Upper lobe of right lung (tissue), 1 donor: Measurements from ENCODE around the gene ATP11B. TPM values are rescaled to one million over a fixed set of nuclear protein-coding genes. Genes with fewer than 3 reads are reported as not detected.

Experiments
- ATAC-seq: fragments of 200-7000 bp; cut with Tn5 transposase; one replicate; pipeline ENCODE4 v1.9.1; 2020; ENCODE audit warnings: mild to moderate bottlenecking, moderate library complexity
- DNase-seq: peaks from one replicate; pipeline ENCODE4 v3.0.0-alpha.2; 2020
- H3K27ac ChIP-seq: fragments of 200-600 bp; one replicate; pipeline ENCODE4 v1.8.0; 2022
- H3K27me3 ChIP-seq: fragments of 200-600 bp; one replicate; pipeline ENCODE4 v1.8.0; 2022; ENCODE audit warnings: mild to moderate bottlenecking
- H3K36me3 ChIP-seq: fragments of 200-600 bp; one replicate; pipeline ENCODE4 v1.8.0; 2022
- H3K4me1 ChIP-seq: fragments of 200-600 bp; one replicate; pipeline ENCODE4 v1.8.0; 2022
- H3K4me3 ChIP-seq: fragments of 200-600 bp; one replicate; pipeline ENCODE4 v1.8.0; 2022; ENCODE audit warnings: mild to moderate bottlenecking
- H3K9me3 ChIP-seq: fragments of 200-600 bp; one replicate; pipeline ENCODE4 v1.8.0; 2022
- CTCF ChIP-seq: fragments of 200-600 bp; IDR thresholded peaks from one replicate; pipeline ENCODE4 v1.8.0; 2022; ENCODE audit warnings: antibody characterized with exemption
- intact Hi-C: fragments of 100-400 bp; cut with DNase I; formaldehyde crosslinking; loops from one replicate; pipeline ENCODE4 v1.11.0; 2022
- total RNA-seq: library from RNA; stranded (reverse); fragmentation: NEBNext Ultra II Directional; extraction: Animal tissue kit (Norgen Biotek cat#: 25700); gene quantifications from one replicate; pipeline ENCODE4 v1.2.1, GENCODE V29; 2021
- donor health status: DM: no; HTN: yes; CAD: no; lungs with severe emphysema.

ATP11B gene
- total RNA-seq, 1 donor from 2014 or later = 70.7 TPM

- DNase-seq = no peak
- no peaks in the 10 kb centered on the region for H3K9me3 ChIP-seq
- intact Hi-C loops = no loop called here
- TF ChIP-seq CTCF = no peak
- H3K36me3 ChIP-seq = peaks cover 35% of the 10 kb centered on the region
- no peaks in the 10 kb centered on the region for H3K27me3 ChIP-seq
- no peak for ATAC-seq
- no peaks in the 10 kb centered on the region for H3K4me1 ChIP-seq
- no peak overlapping the region for H3K27ac ChIP-seq
- no peak overlapping the region for H3K4me3 ChIP-seq
Measured at GRCh38 chr3:182913889-182914288, 120.6 kb downstream of the ATP11B start.

- Histone ChIP-seq H3K9me3 (no peaks in the 10 kb centered on the region), H3K27me3 (no peaks in the 10 kb centered on the region), H3K4me3 (no peak overlapping the region), H3K4me1 (no peaks in the 10 kb centered on the region), H3K36me3 (peaks cover 35% of the 10 kb centered on the region), H3K27ac (no peak overlapping the region)
- DNase-seq = no peak
- no peak for TF ChIP-seq CTCF
- no peak for ATAC-seq
- intact Hi-C loops = no loop called here
Measured at GRCh38 chr3:182914341-182914740, 121.0 kb downstream of the ATP11B start.

- intact Hi-C loops = no loop called here
- Histone ChIP-seq H3K4me3 (no peak overlapping the region), H3K27ac (no peak overlapping the region)
Measured at GRCh38 chr3:182917134-182917533, 123.8 kb downstream of the ATP11B start.

GRCh38 chr3:182919866-182920357, 126.6 kb downstream of the ATP11B start:
- H3K27me3 ChIP-seq = no peaks in the 10 kb centered on the region

More at GRCh38 chr3:182917134-182917533, 123.8 kb downstream of the ATP11B start:
- Histone ChIP-seq H3K36me3 (peaks cover 35% of the 10 kb centered on the region), H3K9me3 (no peaks in the 10 kb centered on the region), H3K27me3 (no peaks in the 10 kb centered on the region), H3K4me1 (no peaks in the 10 kb centered on the region)
- DNase-seq (no peak), ATAC-seq (no peak)
- TF ChIP-seq CTCF = no peak

GRCh38 chr3:182920515-182921084, 127.3 kb downstream of the ATP11B start:
- Histone ChIP-seq H3K4me3 (no peak overlapping the region), H3K27ac (no peak overlapping the region), H3K27me3 (no peaks in the 10 kb centered on the region), H3K36me3 (peaks cover 13% of the 10 kb centered on the region), H3K4me1 (no peaks in the 10 kb centered on the region), H3K9me3 (no peaks in the 10 kb centered on the region)
- intact Hi-C loops = no loop called here
- peak; percentile 15 for ATAC-seq
- TF ChIP-seq CTCF = no peak
- DNase-seq = no peak

More at GRCh38 chr3:182919866-182920357, 126.6 kb downstream of the ATP11B start:
- intact Hi-C loops = no loop called here
- no peak overlapping the region for H3K27ac ChIP-seq
- DNase-seq (no peak), ATAC-seq (no peak)
- TF ChIP-seq CTCF = no peak
- peaks cover 20% of the 10 kb centered on the region for H3K36me3 ChIP-seq
- H3K4me1 ChIP-seq = no peaks in the 10 kb centered on the region
- H3K9me3 ChIP-seq = no peaks in the 10 kb centered on the region
- no peak overlapping the region for H3K4me3 ChIP-seq
